Activated CD4-positive, alpha-beta T cell treated with anti-CD3 and anti-CD28 coated beads for 48 hours (primary cell): ENCODE data around the gene ZNF593.

Experiments used
- DNase-seq: peaks from one replicate; pipeline ENCODE4 v3.0.0-alpha.2; 2020

ZNF593 gene

DNA sequence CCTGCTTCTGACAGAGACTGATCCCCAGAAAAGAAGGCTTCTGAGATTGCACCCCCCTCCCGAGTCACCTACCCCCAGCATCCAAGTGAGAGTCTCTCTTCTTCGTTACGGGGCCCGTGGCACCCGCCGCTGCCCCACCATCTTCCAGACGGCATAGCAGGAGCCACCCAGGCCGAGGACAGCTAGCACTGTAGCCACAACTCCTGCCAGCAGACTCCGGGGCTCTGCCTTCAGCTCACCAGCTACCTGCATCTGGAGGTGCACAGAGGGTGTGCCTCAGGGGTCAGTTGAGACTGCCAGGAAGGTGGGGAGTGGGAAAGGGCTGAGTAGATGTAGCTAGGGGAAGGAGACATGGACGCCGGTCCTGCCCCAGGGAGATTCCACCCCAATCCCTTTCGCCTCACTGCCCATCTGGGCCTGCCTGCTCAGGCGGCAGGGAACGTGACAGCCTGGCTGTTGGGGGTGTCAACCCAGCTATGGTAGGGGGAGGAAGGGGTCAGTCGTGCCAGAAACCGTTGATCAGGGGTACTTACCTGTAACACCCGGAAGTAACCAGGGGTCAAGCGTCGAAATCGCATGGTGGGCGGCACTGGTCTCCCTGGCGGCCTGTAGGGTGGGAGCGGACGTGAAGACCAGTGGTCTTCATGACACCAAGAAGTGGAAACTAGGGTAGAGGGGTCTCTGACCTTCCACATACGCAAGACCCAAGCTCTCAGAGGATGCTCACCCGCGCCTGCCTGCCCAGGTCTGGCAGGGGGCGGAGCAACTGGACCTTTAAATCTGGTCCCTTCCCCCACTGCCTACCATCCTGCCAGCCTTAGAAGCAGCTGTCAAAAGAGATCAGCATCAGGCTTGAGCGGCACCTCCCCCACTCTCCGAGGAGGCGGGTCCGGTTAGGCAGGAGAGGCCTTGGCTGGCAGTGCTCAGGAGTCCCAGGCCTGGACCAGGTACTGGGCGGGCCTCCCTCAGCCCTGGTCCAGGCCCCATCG lies 1.7 kb downstream of the ZNF593 start, which contains the start of gene ZNF593OS:
TSS of gene ZNF593OS (minus strand) at position 749 of the 989 bp plus-strand sequence. CDS start at position 578, 171 bp downstream.
- no peak for DNase-seq

GRCh38 chr1:26175346-26175745 lies 5.6 kb downstream of the ZNF593 start:
- no peak for DNase-seq

GRCh38 chr1:26177182-26177684 lies 7.5 kb downstream of the ZNF593 start, which contains the start of gene CNKSR1:
CNKSR1 (plus strand) TSS chr1:26177491; CDS start chr1:26177548, 57 bp downstream.
- peak; percentile 41 for DNase-seq

GRCh38 chr1:26180010-26180506 lies 10.3 kb downstream of the ZNF593 start:
- DNase-seq: no peak

DNA sequence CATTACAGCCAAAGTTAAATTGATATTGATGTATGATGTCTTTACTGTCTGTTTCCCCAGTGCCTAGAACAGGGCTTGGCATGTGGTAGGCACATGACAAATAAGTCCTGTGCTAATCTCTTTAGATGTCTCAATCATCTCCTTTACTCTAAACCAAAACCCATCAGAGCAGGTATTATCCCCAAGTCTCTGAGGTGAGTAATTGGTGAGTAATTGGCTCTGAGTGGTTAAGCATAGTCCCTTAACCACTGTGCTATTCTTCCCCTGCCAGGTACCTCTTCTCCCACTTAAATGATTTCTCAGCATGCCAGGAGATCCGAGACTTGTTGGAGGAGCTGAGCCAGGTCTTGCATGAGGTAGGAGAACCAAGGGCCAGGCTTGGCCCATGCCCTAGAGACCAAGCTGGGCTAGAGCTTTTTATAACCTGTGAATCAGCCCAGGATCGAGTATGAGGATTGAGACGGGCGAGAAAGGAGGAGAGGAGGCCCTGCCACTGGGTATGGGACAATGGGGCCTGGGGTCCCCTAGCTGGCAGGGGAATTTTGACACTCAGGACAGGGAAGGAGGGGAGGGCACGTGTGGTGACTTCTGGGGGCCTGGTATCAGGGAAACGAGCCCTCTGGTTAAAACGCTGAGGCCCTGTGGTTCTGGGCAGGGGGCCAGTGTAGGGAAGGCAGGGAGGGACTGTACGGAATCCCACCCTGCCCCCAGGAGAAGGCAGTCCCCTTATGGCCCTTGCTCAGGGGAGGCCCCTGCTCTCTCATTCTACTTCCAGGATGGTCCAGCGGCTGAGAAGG lies 12.1 kb downstream of the ZNF593 start:
- no peak for DNase-seq

- DNase-seq: no peak
These were observed 12.6 kb downstream of the ZNF593 start for GRCh38 chr1:26182383-26182696.

DNA sequence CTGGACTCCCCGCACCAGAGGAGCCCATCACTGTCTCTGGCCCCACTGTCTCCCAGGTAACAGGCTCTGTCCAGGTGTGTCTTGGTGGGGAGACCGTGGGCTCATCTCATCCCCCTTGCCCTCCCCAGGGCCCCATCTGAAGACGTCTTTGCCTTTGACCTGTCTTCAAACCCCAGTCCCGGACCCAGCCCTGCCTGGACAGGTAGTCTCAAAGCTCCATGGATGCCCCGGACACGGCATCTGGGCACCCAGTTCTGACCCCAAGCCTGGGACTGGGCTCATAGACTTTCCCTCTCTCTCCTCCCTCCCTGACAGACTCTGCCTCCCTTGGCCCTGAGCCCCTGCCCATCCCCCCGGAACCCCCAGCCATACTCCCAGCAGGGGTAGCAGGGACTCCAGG lies 14.4 kb downstream of the ZNF593 start:
- no peak for DNase-seq

GRCh38 chr1:26184883-26185282 lies 15.2 kb downstream of the ZNF593 start:
- DNase-seq: no peak

GRCh38 chr1:26187882-26188281 lies 18.2 kb downstream of the ZNF593 start:
- no peak for DNase-seq

DNA sequence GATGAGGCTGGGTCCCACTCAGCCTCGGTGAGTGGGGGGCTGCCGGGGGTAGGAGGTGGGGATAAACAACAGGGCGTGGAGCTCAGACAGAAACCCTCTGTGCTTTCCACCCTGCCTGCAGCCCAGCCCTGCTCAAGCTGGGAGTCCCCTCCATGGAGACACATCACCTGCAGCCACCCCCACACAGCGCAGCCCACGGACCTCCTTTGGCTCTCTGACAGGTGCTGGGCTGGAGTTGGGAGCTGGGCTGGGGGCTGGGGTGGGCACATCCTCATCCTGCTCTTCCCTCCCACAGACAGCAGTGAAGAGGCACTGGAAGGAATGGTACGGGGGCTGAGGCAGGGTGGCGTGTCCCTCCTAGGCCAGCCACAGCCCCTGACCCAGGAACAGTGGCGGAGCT lies 18.8 kb downstream of the ZNF593 start:
- no peak for DNase-seq

- no peak for DNase-seq
These were observed 19.6 kb downstream of the ZNF593 start for GRCh38 chr1:26189331-26189730.

- DNase-seq: no peak
These were observed 20.1 kb downstream of the ZNF593 start for GRCh38 chr1:26189751-26190275.

GRCh38 chr1:26190373-26190987 lies 20.8 kb downstream of the ZNF593 start, which contains the start of gene CATSPER4:
CATSPER4 (plus strand) TSS chr1:26190602; CDS start chr1:26190628, 26 bp downstream.
- no peak for DNase-seq

DNA sequence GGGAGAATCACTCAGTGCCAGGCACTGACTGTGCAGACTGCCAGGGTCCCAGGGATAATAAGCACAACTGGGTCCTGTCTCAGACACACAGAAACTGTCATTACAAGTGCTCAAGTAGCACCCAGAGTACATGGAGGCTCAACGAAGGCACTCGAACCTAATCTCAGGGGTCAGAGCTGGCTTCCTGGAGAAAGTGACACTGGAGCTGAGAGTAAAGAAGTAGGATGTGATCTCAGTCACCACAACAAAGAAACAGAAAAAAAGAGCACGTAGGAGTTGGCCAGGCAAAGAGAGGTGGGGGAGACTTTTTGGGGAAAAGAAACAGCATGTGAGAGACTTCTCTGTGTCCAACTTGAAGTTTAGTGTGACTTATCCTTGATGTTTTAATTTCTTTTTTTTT lies 22.0 kb downstream of the ZNF593 start:
- peak; percentile 31 for DNase-seq

DNA sequence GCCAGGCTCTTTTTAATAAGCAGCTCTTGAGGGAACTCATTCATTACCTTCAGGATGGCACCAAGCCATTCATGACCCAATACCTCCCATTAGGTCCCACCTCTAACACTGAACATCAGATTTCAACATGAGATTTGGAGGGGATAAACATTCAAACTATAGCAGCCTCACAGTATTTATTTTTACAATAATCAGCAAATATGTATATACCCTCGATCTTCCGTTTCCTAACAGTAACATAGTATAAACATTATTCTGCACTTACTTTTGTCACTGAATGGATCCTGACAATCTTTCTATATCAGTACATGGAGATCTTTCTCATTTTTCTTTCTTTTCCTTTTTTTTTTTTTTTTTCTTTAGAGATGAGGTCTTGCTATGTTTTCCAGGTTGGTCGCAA lies 26.1 kb downstream of the ZNF593 start:
- no peak for DNase-seq

DNA sequence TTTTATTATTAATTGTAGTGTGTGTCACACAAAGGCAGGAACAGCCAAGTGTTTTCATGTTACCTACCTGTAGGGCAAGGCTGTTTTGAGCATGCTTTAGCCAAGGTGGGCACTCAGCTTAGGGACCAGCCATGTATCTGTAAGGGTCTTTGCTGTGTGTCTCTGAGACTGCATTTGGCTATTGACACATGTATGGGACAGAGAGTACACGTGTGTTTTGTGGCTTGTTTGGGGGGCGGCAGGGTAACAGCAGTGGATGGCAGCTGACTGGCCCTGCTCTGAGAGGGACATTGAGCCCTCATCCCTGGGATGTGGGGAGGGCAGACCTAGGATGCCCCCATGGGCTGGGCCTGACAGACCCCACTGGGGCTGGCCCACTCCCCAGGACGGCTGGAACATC lies 27.6 kb downstream of the ZNF593 start:
- DNase-seq: no peak

DNA sequence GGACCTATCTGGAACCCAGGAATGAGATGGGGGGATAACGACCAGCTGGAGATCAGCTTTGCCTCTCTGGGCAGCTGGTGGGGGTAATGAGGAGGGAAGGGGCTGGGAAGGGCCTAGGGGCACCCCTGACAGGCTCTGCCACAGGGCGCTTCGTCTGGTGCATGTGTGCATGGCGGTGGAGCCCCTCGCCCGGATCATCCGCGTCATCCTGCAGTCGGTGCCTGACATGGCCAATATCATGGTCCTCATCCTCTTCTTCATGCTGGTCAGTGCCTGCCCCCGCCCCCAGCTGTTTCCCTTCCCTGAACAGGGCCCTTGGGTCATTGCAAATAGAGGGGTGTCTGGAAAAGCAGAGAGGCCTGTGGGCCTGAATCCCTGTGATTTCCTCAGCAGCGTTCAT lies 28.1 kb downstream of the ZNF593 start:
- no peak for DNase-seq

- no peak for DNase-seq
These were observed 30.7 kb downstream of the ZNF593 start for GRCh38 chr1:26200413-26200812.

DNA sequence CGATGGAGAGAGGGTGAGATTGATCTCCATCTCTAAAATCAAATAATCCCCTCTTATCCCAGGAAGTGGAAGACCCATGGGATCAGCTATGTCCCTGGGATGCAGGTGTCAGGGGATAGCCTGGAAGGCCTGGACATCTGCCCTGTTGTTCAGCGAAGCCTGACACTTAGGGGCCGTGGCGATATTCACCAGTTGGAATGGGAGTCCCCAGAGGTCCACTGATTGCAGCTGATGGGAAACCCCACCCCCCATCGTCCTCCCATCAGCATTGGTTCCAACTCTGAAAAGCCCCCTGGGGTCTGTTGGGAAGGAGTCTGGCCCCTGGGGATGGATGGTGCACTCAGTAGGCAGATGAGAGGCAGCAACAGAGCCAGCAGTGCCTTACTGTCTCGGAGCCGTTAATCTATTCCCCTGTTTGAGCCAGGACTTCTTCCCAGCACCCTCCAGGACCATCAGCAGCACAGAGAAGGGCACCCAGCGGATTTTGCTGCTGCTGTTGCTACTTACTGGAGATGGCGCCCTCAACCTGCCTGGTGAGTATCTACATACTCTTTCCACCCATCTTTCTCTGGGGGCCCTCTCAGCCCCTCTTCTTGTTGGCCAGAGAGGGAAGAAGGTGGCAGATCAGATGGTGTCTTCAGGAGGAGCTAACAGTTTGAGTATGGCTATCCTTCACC lies 34.1 kb downstream of the ZNF593 start:
- no peak for DNase-seq

DNA sequence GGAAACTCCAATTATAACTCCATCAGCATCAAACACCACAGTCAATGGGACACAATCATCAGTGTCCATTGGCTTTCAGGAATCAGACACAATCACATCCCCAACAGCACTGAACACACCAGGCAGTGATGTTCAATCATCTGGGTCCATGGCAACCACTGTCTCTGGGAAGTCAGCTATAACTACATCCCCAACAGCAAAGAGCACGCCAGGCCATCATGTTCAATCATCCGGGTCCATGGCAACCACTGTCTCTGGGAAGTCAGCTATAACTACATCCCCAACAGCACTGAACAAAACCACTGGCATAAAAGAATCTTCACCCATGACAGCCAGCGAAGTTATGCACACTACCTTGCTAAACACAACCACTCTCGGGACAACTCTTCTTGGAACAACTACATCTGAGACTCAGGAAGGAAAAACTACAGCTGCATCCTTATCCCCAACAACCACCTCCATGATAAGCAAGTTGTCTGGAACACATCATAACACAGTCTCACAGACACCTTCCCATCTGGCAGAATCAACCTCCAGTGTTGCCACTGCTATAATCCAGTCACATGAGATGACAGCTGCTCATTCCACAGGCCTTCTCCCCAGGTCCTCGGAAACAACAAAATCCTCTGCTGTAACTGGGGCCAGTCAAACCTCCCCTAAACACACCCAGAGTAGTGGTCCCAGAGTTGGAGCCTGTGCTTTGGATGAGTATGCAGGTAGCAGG lies 40.6 kb downstream of the ZNF593 start:
- DNase-seq: no peak

GRCh38 chr1:26212726-26213125 lies 43.0 kb downstream of the ZNF593 start:
- DNase-seq: no peak
